Stimulated activated naive CD8-positive, alpha-beta T cell treated with anti-CD3 and anti-CD28 coated beads, Interleukin-15, Interleukin-2, amounts not matched to agents 100 U/mL and 50 U/mL, for 24 hours (primary cell): ENCODE measurements around the gene PATJ.
"Not testable (repeated sequence)": the region's sequence is repeated elsewhere in the genome, so short reads cannot be mapped to it uniquely, and the experiment has no call there.

Experiments used
- ATAC-seq: fragments of 150-1000 bp; cut with Tn5 transposase; one replicate; pipeline ENCODE4 v1.10.0; 2021
- DNase-seq: peaks from one replicate; pipeline ENCODE4 v3.0.0; 2021

PATJ gene

GRCh38 chr1:61825393-61825792 lies 83.1 kb downstream of the PATJ start:
- ATAC-seq (no peak), DNase-seq (no peak)

DNA sequence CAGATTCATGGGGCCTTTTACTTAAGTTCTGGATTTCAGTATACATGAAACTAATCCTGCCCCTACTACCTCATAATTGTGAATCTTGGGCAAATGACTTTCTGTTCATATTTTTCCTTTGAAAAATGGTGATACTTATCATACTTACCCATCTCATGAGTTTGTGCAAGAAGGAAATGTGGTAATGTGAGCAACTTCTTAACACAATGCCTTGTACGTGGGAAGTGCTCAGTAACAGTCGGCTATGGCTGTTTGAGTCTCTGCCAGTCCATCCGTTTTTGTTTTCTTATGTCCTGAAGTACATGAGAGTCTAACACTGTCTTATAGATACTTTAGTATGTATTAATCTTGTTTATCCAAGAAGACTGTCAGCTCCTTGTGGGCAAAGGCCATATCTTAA lies 86.5 kb downstream of the PATJ start:
- ATAC-seq: no peak

GRCh38 chr1:61836649-61837048 lies 94.4 kb downstream of the PATJ start:
- DNase-seq (no peak), ATAC-seq (no peak)

More for the DNA sequence above, 86.5 kb downstream of the PATJ start:
- no peak for DNase-seq

GRCh38 chr1:61837607-61838006 lies 95.3 kb downstream of the PATJ start:
- not testable (repeated sequence) for ATAC-seq, DNase-seq

GRCh38 chr1:61839679-61840078 lies 97.4 kb downstream of the PATJ start:
- ATAC-seq (no peak), DNase-seq (no peak)

DNA sequence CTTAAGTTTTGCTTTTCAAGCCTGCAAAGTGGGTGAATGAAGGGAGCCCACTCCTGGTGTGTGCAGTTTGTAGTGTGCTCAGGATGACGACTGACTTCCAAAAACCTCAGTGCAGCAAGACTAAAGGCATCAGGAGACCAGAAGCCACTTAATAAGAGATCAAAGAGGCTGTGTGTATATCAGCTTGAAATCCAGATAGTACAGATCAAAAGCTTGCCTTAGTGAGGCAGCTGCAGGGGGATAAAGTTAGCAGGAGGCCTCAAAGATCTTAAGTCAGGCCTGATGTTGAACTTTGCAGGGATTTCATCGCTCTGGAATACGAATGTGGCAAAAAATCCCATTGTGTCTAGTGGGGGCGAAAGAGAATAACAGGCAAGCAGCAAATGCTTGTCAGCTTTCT lies 99.8 kb downstream of the PATJ start:
- DNase-seq: no peak

GRCh38 chr1:61842863-61843514 lies 100.7 kb downstream of the PATJ start:
- no peak for DNase-seq
- ATAC-seq: no peak

More for the DNA sequence above, 99.8 kb downstream of the PATJ start:
- ATAC-seq: no peak

GRCh38 chr1:61844006-61844405 lies 101.7 kb downstream of the PATJ start:
- DNase-seq: no peak
- no peak for ATAC-seq

- not testable (repeated sequence) for ATAC-seq, DNase-seq
These were observed 102.4 kb downstream of the PATJ start for GRCh38 chr1:61844664-61845063.

DNA sequence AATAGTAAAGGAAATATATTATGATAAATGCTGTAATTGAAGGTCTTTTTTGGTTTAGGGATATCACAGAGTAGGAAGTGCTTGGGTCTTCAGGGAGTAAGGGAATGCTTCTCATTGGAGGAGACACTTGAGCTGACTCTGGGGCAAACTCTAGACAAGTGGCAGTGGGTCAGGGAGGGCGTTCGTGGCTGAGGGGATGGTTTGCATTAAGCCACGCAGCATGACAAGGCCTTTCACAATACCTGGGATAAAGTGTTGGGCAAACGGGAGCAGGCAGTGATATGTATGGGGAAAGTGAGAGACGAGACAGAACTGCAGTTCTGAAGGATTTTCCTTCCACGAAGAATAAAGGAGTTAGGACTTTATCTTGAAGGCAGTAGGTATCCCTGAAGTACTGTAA lies 109.0 kb downstream of the PATJ start:
- DNase-seq: no peak
- no peak for ATAC-seq

- no peak for DNase-seq
- ATAC-seq: no peak
These were observed 109.8 kb downstream of the PATJ start for GRCh38 chr1:61851849-61852669.

GRCh38 chr1:61852670-61853015 lies 110.4 kb downstream of the PATJ start:
- ATAC-seq: no peak

GRCh38 chr1:61853583-61853982 lies 111.3 kb downstream of the PATJ start:
- DNase-seq (no peak), ATAC-seq (no peak)

More at GRCh38 chr1:61852670-61853015, 110.4 kb downstream of the PATJ start:
- DNase-seq: no peak

GRCh38 chr1:61864489-61864888 lies 122.2 kb downstream of the PATJ start:
- DNase-seq: no peak
- ATAC-seq: no peak

- no peak for ATAC-seq
These were observed 123.5 kb downstream of the PATJ start for GRCh38 chr1:61865646-61866220.

GRCh38 chr1:61869691-61870109 lies 127.4 kb downstream of the PATJ start:
- DNase-seq (no peak), ATAC-seq (no peak)

More at GRCh38 chr1:61865646-61866220, 123.5 kb downstream of the PATJ start:
- no peak for DNase-seq

DNA sequence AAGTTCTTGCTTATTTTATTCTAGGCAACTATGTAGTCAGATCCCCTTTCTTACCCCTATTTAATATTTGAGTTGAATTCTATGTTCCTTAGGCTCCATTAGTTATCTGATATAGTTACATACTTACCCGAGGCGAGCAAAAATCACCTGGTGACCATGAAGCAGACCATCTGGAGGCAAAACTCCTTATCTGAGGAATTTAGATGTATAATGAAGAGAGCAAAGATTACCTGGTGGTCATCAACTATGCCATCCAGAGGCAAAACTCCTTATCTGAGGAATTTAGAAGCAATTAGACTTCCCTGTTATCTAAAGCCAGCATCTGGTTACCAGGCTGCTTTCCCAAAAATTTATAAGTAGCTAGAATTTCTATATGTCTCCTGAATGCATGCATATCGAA lies 129.9 kb downstream of the PATJ start:
- ATAC-seq (no peak), DNase-seq (no peak)

GRCh38 chr1:61873581-61873980 lies 131.3 kb downstream of the PATJ start:
- DNase-seq: no peak
- ATAC-seq: no peak

- DNase-seq: no peak
- no peak for ATAC-seq
These were observed 131.7 kb downstream of the PATJ start for GRCh38 chr1:61873994-61874393.

DNA sequence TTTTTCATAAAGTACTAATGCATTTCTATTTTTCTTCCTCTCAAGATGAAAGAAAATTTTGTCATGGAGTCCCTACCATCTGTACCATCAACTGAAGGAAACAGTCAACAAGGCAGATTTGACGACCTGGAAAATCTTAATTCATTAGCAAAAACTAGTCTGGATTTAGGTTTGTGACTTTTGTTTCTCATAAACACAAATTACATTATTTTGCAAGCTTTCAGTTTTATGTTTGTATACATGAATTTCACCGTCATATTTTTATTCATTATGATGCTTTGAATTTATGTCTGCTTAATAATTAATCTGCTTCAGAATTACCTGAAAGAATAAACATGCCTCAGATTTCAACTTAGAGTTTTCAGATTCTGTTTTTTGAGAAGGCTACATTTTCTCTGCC lies 132.9 kb downstream of the PATJ start:
- ATAC-seq: no peak
- no peak for DNase-seq

DNA sequence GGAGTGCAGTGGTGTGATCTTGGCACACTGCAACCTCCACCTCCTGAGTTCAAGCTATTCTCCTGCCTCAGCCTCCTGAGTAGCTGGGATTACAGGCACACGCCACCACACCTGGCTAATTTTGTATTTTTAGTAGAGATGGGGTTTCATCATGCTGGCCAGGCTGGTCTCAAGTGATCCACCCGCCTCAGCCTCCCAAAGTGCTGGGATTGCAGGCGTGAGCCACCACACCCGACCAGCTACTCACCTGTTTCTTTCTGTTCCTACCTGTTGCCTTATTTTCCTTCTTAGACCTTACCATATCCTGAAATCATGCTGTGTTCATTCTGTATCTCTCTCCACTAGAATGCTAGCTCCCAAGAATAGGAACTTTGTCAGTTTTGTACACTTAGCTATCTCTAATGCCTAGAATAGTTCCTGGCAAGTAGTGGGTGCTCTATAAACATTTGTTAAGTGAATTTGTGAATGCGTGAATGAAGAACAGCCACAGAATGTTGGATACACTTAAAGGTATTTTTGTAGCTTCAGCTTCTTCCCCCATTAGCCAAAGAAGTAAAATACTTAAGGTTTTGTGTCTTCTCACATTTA lies 137.7 kb downstream of the PATJ start:
- not testable (repeated sequence) for DNase-seq, ATAC-seq

- ATAC-seq: no peak
These were observed 145.0 kb downstream of the PATJ start for GRCh38 chr1:61887076-61887867.

More at GRCh38 chr1:61887076-61887867, 145.0 kb downstream of the PATJ start:
- no peak for DNase-seq
